Trophoblast cell (in vitro differentiated cells and primary cell): ENCODE measurements around the gene IZUMO2.

Experiments used
- DNase-seq, 2 donors: peaks; one replicate each; pipeline ENCODE4 v3.0.0-alpha.2; 2016
- H2AFZ ChIP-seq: 2 replicates; pipeline ENCODE4 v1.6.1; 2013; ENCODE audit warnings: low read length, moderate library complexity, mild to moderate bottlenecking; ENCODE audit not compliant: insufficient read depth, poor library complexity
- H2AK5ac ChIP-seq: 2 replicates; pipeline ENCODE4 v1.6.1; 2013; ENCODE audit warnings: mild to moderate bottlenecking, low read length
- H2BK120ac ChIP-seq: 2 replicates; pipeline ENCODE4 v1.6.1; 2013; ENCODE audit warnings: low read length, mild to moderate bottlenecking, moderate library complexity; ENCODE audit not compliant: insufficient read depth, poor library complexity
- H2BK12ac ChIP-seq: 2 replicates; pipeline ENCODE4 v1.6.1; 2013; ENCODE audit warnings: mild to moderate bottlenecking, low read length, moderate library complexity
- H2BK5ac ChIP-seq: 2 replicates; pipeline ENCODE4 v1.6.1; 2013; ENCODE audit warnings: low read length, low read depth, moderate library complexity, mild to moderate bottlenecking; ENCODE audit not compliant: poor library complexity
- H3K14ac ChIP-seq: 2 replicates; pipeline ENCODE4 v1.6.1; 2013; ENCODE audit warnings: mild to moderate bottlenecking, low read length
- H3K18ac ChIP-seq: 2 replicates; pipeline ENCODE4 v1.6.1; 2013; ENCODE audit warnings: mild to moderate bottlenecking, low read length
- H3K23ac ChIP-seq: 2 replicates; pipeline ENCODE4 v1.6.1; 2013; ENCODE audit warnings: low read length
- H3K27ac ChIP-seq: 2 replicates; pipeline ENCODE4 v1.5.1; 2013; ENCODE audit warnings: low read depth, mild to moderate bottlenecking, inconsistent platforms, low read length, moderate library complexity
- H3K27me3 ChIP-seq: 2 replicates; pipeline ENCODE4 v1.6.1; 2013; ENCODE audit warnings: inconsistent platforms, mild to moderate bottlenecking, low read length, moderate library complexity; ENCODE audit not compliant: insufficient read depth
- H3K36me3 ChIP-seq, 2 experiments: 1 replicate in 1 of 2; 2 replicates in 1 of 2; pipeline ENCODE4 v1.6.1; 2013; ENCODE audit warnings: low read length in 2 of 2, mild to moderate bottlenecking in 2 of 2, moderate library complexity in 1 of 2; ENCODE audit not compliant: insufficient read depth in 2 of 2, control insufficient read depth in 1 of 2
- H3K4ac ChIP-seq: 2 replicates; pipeline ENCODE4 v1.6.1; 2013; ENCODE audit warnings: low read depth, mild to moderate bottlenecking, low read length, moderate library complexity
- H3K4me1 ChIP-seq, 2 experiments: 1 replicate in 1 of 2; 2 replicates in 1 of 2; pipeline ENCODE4 v1.6.1; 2013; ENCODE audit warnings: low read length in 2 of 2, mild to moderate bottlenecking in 2 of 2, moderate library complexity in 1 of 2; ENCODE audit not compliant: insufficient read depth in 2 of 2, control insufficient read depth in 1 of 2
- H3K4me2 ChIP-seq: 2 replicates; pipeline ENCODE4 v1.6.1; 2013; ENCODE audit warnings: inconsistent platforms, mild to moderate bottlenecking, low read length, moderate library complexity
- H3K4me3 ChIP-seq: 2 replicates; pipeline ENCODE4 v1.5.1; 2013; ENCODE audit warnings: mild to moderate bottlenecking, low read depth, low read length, inconsistent platforms
- H3K79me1 ChIP-seq: one replicate; pipeline ENCODE4 v1.6.1; 2013; ENCODE audit warnings: low read length
- H3K79me2 ChIP-seq: 2 replicates; pipeline ENCODE4 v1.6.1; 2013; ENCODE audit warnings: low read length, mild to moderate bottlenecking; ENCODE audit not compliant: control insufficient read depth, insufficient read depth, poor library complexity
- H3K9ac ChIP-seq: 2 replicates; pipeline ENCODE4 v1.6.1; 2013; ENCODE audit warnings: mild to moderate bottlenecking, low read length
- H3K9me3 ChIP-seq: 2 replicates; pipeline ENCODE4 v1.6.1; 2013; ENCODE audit warnings: low read depth, mild to moderate bottlenecking, control low read depth, inconsistent platforms, low read length; ENCODE audit not compliant: insufficient read depth
- H4K12ac ChIP-seq: 2 replicates; pipeline ENCODE4 v1.6.1; 2013; ENCODE audit warnings: low read depth, mild to moderate bottlenecking, low read length, moderate library complexity
- H4K8ac ChIP-seq: 2 replicates; pipeline ENCODE4 v1.6.1; 2013; ENCODE audit warnings: low read depth, mild to moderate bottlenecking, low read length, moderate library complexity
- H4K91ac ChIP-seq: one replicate; pipeline ENCODE4 v1.6.1; 2013; ENCODE audit warnings: low read depth, mild to moderate bottlenecking, low read length, moderate library complexity
- WGBS: extraction: QIAGEN DNeasy Blood & Tissue Kit; methylation state at CpG from one replicate; pipeline ENCODE4 v1.1.7; 2013; ENCODE audit warnings: missing lambda C conversion rate; ENCODE audit not compliant: insufficient read length, insufficient coverage; ENCODE audit errors: extremely low coverage; 5-methylcytosine and 5-hydroxymethylcytosine counted together

IZUMO2 gene

DNA sequence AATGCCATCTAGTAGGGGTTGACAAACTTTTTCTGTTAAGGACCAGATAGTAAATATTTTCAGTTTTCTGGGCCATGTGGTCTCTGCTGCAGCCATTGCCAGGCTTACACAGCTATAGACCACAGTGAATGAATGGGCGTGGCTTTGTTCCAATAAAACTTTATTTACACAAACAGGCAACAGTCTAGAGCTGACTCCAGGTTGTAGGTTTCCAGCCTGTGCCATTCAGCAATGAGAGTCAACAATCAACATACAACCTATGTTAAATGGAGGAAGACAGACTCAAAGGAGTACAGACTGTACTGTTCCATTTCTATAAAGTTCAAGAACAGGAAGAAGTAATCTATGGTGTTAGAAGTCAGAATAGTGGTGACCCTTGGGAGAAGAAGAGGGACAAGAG is 15.2 kb upstream of the IZUMO2 start:
- no CpG with 5 or more reads among the region's 1 CpG for WGBS
- Histone ChIP-seq H2BK120ac (no peak overlapping the region), H3K18ac (no peak overlapping the region), H3K27ac (no peak overlapping the region), H3K4me3 (no peak overlapping the region), H4K8ac (no peak overlapping the region), H3K79me1 (peaks cover 2% of the 10 kb centered on the region), H2BK12ac (no peak overlapping the region), H3K36me3 (no peaks in the 10 kb centered on the region), H3K9ac (no peak overlapping the region), H3K23ac (no peak overlapping the region), H3K4ac (no peak overlapping the region), H3K4me2 (no peak overlapping the region), H3K9me3 (no peaks in the 10 kb centered on the region), H4K91ac (no peak overlapping the region), H2BK5ac (no peak overlapping the region), H4K12ac (no peak overlapping the region), H3K27me3 (no peaks in the 10 kb centered on the region), H2AFZ (no peak overlapping the region), H3K4me1 (peaks cover under 1 to 2% of the 10 kb centered on the region in 2 experiments), H2AK5ac (no peak overlapping the region), H3K14ac (no peak overlapping the region), H3K79me2 (no peaks in the 10 kb centered on the region)
- no peak for DNase-seq

DNA sequence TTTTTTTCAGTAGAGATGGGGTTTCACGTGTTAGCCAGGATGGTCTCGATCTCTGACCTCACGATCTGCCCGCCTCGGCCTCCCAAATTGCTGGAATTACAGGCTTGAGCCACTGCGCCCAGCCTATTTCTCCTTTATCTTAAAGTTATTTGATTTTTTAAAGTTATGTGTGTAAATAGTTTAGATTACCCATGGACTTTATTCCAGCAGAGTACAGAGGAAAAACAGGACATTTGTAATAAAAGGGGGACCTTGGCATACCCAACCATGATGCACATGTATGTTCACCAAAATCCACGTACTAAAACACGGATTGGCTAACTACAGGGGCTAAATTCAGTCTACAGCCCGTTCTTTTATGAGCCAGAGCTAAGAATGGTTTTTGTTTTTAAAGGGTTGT is 13.7 kb upstream of the IZUMO2 start:
- H3K4me3 ChIP-seq, result no peak overlapping the region
- H2AFZ ChIP-seq, result no peak overlapping the region
- peaks cover 4% of the 10 kb centered on the region for H3K79me1 ChIP-seq
- H3K79me2 ChIP-seq, result no peaks in the 10 kb centered on the region
- WGBS, result no CpG with 5 or more reads among the region's 9 CpGs
- H2BK120ac ChIP-seq, result no peak overlapping the region
- H2BK5ac ChIP-seq, result no peak overlapping the region
- no peak overlapping the region for H2BK12ac ChIP-seq
- no peak overlapping the region for H3K14ac ChIP-seq
- no peak overlapping the region for H3K9ac ChIP-seq
- H3K27ac ChIP-seq, result no peak overlapping the region
- no peak overlapping the region for H3K4ac ChIP-seq
- DNase-seq, result no peak
- H4K12ac ChIP-seq, result no peak overlapping the region
- H3K36me3 ChIP-seq, result no peaks in the 10 kb centered on the region
- H3K27me3 ChIP-seq, result no peaks in the 10 kb centered on the region
- no peak overlapping the region for H3K18ac ChIP-seq
- H3K4me1 ChIP-seq, result peaks cover 2 to 4% of the 10 kb centered on the region in 2 experiments
- H4K91ac ChIP-seq, result no peak overlapping the region
- H3K4me2 ChIP-seq, result no peak overlapping the region
- H2AK5ac ChIP-seq, result no peak overlapping the region
- no peak overlapping the region for H3K23ac ChIP-seq
- H3K9me3 ChIP-seq, result peaks cover 2% of the 10 kb centered on the region
- no peak overlapping the region for H4K8ac ChIP-seq

DNA sequence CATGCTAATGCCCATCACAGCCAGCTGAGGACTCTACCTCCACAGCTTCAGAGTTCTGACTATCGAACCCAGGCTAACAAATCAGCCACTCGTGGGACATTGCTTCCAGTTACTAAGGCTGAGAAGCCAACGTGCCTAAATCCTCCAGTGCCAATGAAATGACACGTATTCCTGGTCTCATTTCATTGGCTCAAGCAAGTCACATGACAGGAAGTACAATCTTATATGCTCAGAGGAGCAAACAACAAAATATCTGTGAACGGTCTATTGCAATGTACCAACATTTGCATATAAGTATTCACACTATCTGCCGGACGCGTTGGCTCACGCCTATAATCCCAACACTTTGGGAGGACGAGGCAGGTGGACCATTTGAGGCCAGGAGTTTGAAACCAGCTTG is 12.8 kb upstream of the IZUMO2 start:
- H3K14ac ChIP-seq, result no peak overlapping the region
- no peaks in the 10 kb centered on the region for H3K27me3 ChIP-seq
- no peak overlapping the region for H2AFZ ChIP-seq
- H4K12ac ChIP-seq, result no peak overlapping the region
- no peaks in the 10 kb centered on the region for H3K79me2 ChIP-seq
- H3K18ac ChIP-seq, result no peak overlapping the region
- H4K8ac ChIP-seq, result no peak overlapping the region
- H3K4me2 ChIP-seq, result no peak overlapping the region
- H4K91ac ChIP-seq, result no peak overlapping the region
- H3K4me1 ChIP-seq, result peaks cover 2 to 4% of the 10 kb centered on the region in 2 experiments
- no peak overlapping the region for H2BK5ac ChIP-seq
- no peak overlapping the region for H3K4me3 ChIP-seq
- H3K4ac ChIP-seq, result no peak overlapping the region
- WGBS, result no CpG with 5 or more reads among the region's 10 CpGs
- H3K23ac ChIP-seq, result no peak overlapping the region
- no peak for DNase-seq
- peaks cover 2% of the 10 kb centered on the region for H3K9me3 ChIP-seq
- no peaks in the 10 kb centered on the region for H3K36me3 ChIP-seq
- no peak overlapping the region for H3K9ac ChIP-seq
- peaks cover 4% of the 10 kb centered on the region for H3K79me1 ChIP-seq
- no peak overlapping the region for H2AK5ac ChIP-seq
- H2BK12ac ChIP-seq, result no peak overlapping the region
- H2BK120ac ChIP-seq, result no peak overlapping the region
- no peak overlapping the region for H3K27ac ChIP-seq

DNA sequence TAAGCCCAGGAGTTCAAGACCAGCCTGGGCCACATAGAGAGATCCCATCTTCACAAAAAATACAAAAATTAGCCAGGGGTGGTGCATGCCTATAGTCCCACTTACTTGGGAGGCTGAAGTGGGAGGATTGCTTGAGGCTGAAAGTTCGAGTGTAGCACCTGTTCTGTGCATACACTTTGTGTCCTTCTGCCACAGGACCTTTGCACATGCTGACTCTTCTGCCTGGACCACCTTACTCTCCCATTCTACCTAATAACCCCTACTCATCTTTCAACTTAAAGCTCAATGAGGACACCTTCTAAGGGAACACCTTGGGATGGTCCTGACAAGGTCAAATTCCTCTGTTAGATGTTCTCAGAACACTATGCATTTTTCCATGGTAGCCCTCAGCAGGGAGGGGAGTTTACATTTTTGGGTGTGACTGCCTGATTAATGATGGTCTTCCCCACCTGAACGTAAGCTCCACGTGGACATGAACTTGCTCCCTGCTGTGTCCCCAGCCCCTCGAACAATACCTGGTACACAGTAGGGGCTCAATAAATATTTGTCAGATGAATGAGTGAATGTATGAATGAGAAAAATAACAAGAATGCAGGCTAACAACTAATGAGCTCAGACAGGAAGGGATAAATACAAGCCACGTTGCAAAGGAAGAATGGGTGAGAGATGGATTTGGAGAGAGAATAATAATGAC is 11.2 kb upstream of the IZUMO2 start:
- H3K36me3 ChIP-seq, result no peaks in the 10 kb centered on the region
- H3K9me3 ChIP-seq, result peaks cover 3% of the 10 kb centered on the region
- H3K79me2 ChIP-seq, result no peaks in the 10 kb centered on the region
- H3K23ac ChIP-seq, result no peak overlapping the region
- H3K14ac ChIP-seq, result no peak overlapping the region
- H2BK120ac ChIP-seq, result no peak overlapping the region
- H4K12ac ChIP-seq, result no peak overlapping the region
- H3K9ac ChIP-seq, result no peak overlapping the region
- no peak overlapping the region for H3K18ac ChIP-seq
- H2AFZ ChIP-seq, result no peak overlapping the region
- H2BK5ac ChIP-seq, result no peak overlapping the region
- no peak overlapping the region for H3K4ac ChIP-seq
- DNase-seq, result peak in 1 of 2 donors; percentile 24
- no peaks in the 10 kb centered on the region for H3K27me3 ChIP-seq
- no peak overlapping the region for H2BK12ac ChIP-seq
- no peak overlapping the region for H3K4me3 ChIP-seq
- peaks cover 2 to 4% of the 10 kb centered on the region in 2 experiments for H3K4me1 ChIP-seq
- WGBS, result no CpG with 5 or more reads among the region's 5 CpGs
- no peak overlapping the region for H4K91ac ChIP-seq
- no peak overlapping the region for H3K4me2 ChIP-seq
- H3K79me1 ChIP-seq, result peaks cover 4% of the 10 kb centered on the region
- no peak overlapping the region for H2AK5ac ChIP-seq
- no peak overlapping the region for H3K27ac ChIP-seq
- H4K8ac ChIP-seq, result no peak overlapping the region
